HepG2 (cell line): Measurements from ENCODE around the gene ATP2B2. TPM values are rescaled to one million over a fixed set of nuclear protein-coding genes. Genes with fewer than 3 reads are reported as not detected.

Experiments
- ATAC-seq: fragments of 200-7000 bp; cut with Tn5 transposase; 3 replicates; pipeline ENCODE4 v1.9.1; 2020; ENCODE audit warnings: mild to moderate bottlenecking, moderate library complexity
- BruUV-seq: library from RNA; stranded (reverse); fragments of 400-500 nt; replicated peaks from 2 replicates; lab custom pipeline; 2021; lab: Mats Ljungman, UMichigan
- CTCF ChIA-PET: fragments of 300-600 bp; formaldehyde crosslinking; extraction: SDS; loops from one replicate; lab custom pipeline; 2021; ENCODE audit warnings: low total read pairs, inconsistent platforms, low intra/inter-chr PET ratio; lab: Yijun Ruan, JAX
- POLR2A ChIA-PET: fragments of 350-600 bp; sonication (Branson Sonifier 250); formaldehyde crosslinking; loops from one replicate; lab custom pipeline; 2020; ENCODE audit warnings: antibody characterized with exemption, inconsistent platforms; lab: Yijun Ruan, JAX
- DNase-seq: peaks from one replicate; pipeline ENCODE4 v3.0.0-alpha.2; 2015; ENCODE audit warnings: low spot score
- FAIRE-seq: peaks from 3 replicates; lab custom pipeline; 2011; peaks lifted over from hg19 to GRCh38; lab: Jason Lieb, UNC
- H2AFZ ChIP-seq: one replicate; pipeline ENCODE4 v1.6.1; 2011; ENCODE audit warnings: low read length, inconsistent platforms
- H3K27ac ChIP-seq: fragments of 300-600 bp; 3 replicates; pipeline ENCODE4 v1.8.0; 2011; ENCODE audit warnings: mixed run types, mild to moderate bottlenecking, mixed read lengths, low read length, inconsistent platforms; ENCODE audit not compliant: insufficient read depth; ENCODE audit errors: extremely low read length
- H3K27me3 ChIP-seq, 2 experiments: fragments of 200-600 bp in 1 of 2; 2 replicates in 1 of 2; 3 replicates in 1 of 2; pipeline versions ENCODE4 v1.6.0 to v1.8.0; 2011; ENCODE audit warnings: low read length in 2 of 2, mild to moderate bottlenecking in 2 of 2, moderate library complexity in 2 of 2, inconsistent platforms in 1 of 2; ENCODE audit not compliant: insufficient read depth in 2 of 2, control insufficient read depth in 1 of 2
- H3K36me3 ChIP-seq, 2 experiments: fragments of 200-600 bp in 1 of 2; replicated peaks in 1 of 2; 2 replicates in 1 of 2; 3 replicates in 1 of 2; pipeline versions ENCODE4 v1.5.1 to v1.8.0; 2011; ENCODE audit warnings: low read length in 2 of 2, inconsistent platforms in 1 of 2; ENCODE audit not compliant: insufficient read depth in 2 of 2, control insufficient read depth in 1 of 2
- H3K4me1 ChIP-seq: 2 replicates; pipeline ENCODE4 v1.5.1; 2012; ENCODE audit warnings: low read length, inconsistent platforms; ENCODE audit not compliant: insufficient read depth
- H3K4me2 ChIP-seq: 2 replicates; pipeline ENCODE4 v1.6.0; 2011; ENCODE audit warnings: low read depth, low read length, inconsistent platforms
- H3K4me3 ChIP-seq, 3 experiments: fragments of 200-600 bp in 1 of 3; sonication (generic), shearing (Covaris generic) in 1 of 3; replicated peaks in 1 of 3; 2 replicates each; pipeline ENCODE4 v1.5.1; 2011 to 2016; ENCODE audit warnings: low read length in 3 of 3, inconsistent platforms in 2 of 3, low read depth in 2 of 3, mild to moderate bottlenecking in 2 of 3, control low read depth in 1 of 3, mixed read lengths in 1 of 3; ENCODE audit not compliant: insufficient read depth in 1 of 3
- H3K79me2 ChIP-seq: one replicate; pipeline ENCODE4 v1.6.1; 2011; ENCODE audit warnings: low read length, inconsistent platforms; ENCODE audit not compliant: insufficient read depth
- H3K9ac ChIP-seq: 2 replicates; pipeline ENCODE4 v1.6.0; 2011; ENCODE audit warnings: mild to moderate bottlenecking, low read depth, low read length, inconsistent platforms; ENCODE audit not compliant: insufficient read depth
- H3K9me3 ChIP-seq: 2 replicates; pipeline ENCODE4 v1.5.1; 2012; ENCODE audit warnings: mild to moderate bottlenecking, low read length
- H4K20me1 ChIP-seq: 2 replicates; pipeline ENCODE4 v1.6.0; 2011; ENCODE audit warnings: inconsistent platforms, mild to moderate bottlenecking, low read length, moderate library complexity; ENCODE audit not compliant: insufficient read depth
- ATF7 ChIP-seq, 2 experiments: fragments of 450-650 bp in 1 of 2; sonication (generic) in 1 of 2; formaldehyde crosslinking in 1 of 2; IDR thresholded peaks; 2 replicates each; pipeline versions ENCODE4 v1.4.0 to v1.6.1; 2016 to 2020; ENCODE audit warnings: antibody characterized with exemption in 1 of 2, mild to moderate bottlenecking in 1 of 2, missing genetic modification reagents in 1 of 2
- ATM ChIP-seq: fragments of 450-650 bp; IDR thresholded peaks from 2 replicates; pipeline ENCODE4 v1.7.1; 2017; ENCODE audit warnings: mild to moderate bottlenecking, borderline replicate concordance
- GRHL1 ChIP-seq: sonication (generic); formaldehyde crosslinking; conservative IDR thresholded peaks from 2 replicates; pipeline ENCODE4 v1.8.0; 2022; ENCODE audit warnings: missing genetic modification reagents
- LCORL ChIP-seq, 2 experiments: fragments of 450-650 bp in 1 of 2; sonication (generic) in 1 of 2; formaldehyde crosslinking in 1 of 2; IDR thresholded peaks; 2 replicates each; pipeline versions ENCODE4 v1.5.0 to v1.6.1; 2017 to 2020; ENCODE audit warnings: antibody characterized with exemption in 1 of 2, missing genetic modification reagents in 1 of 2
- MTA1 ChIP-seq: sonication (generic); formaldehyde crosslinking; IDR thresholded peaks from 2 replicates; pipeline ENCODE4 v1.4.0; 2020; ENCODE audit warnings: missing genetic modification reagents, mild to moderate bottlenecking, borderline replicate concordance
- PTBP1 ChIP-seq: fragments of 200-400 bp; formaldehyde crosslinking; IDR thresholded peaks from 2 replicates; pipeline ENCODE4 v1.6.1; 2018; ENCODE audit warnings: low read length, low read depth; ENCODE audit not compliant: poor library complexity, severe bottlenecking
- SIX1 ChIP-seq: sonication (generic); formaldehyde crosslinking; IDR thresholded peaks from 2 replicates; pipeline ENCODE4 v1.4.0; 2020; ENCODE audit warnings: missing genetic modification reagents, borderline replicate concordance
- SOX6 ChIP-seq, 2 experiments: fragments of 450-650 bp in 1 of 2; sonication (generic) in 1 of 2; formaldehyde crosslinking in 1 of 2; IDR thresholded peaks; 2 replicates each; pipeline versions ENCODE4 v1.4.0 to v1.6.1; 2017 to 2020; ENCODE audit warnings: antibody characterized with exemption in 1 of 2, mild to moderate bottlenecking in 1 of 2, missing genetic modification reagents in 1 of 2
- TERF1 ChIP-seq: sonication (generic); formaldehyde crosslinking; IDR thresholded peaks from 2 replicates; pipeline ENCODE4 v1.8.0; 2022; ENCODE audit warnings: mild to moderate bottlenecking, missing genetic modification reagents, moderate library complexity
- WGBS: methylation state at CpG from one replicate; pipeline ENCODE4 v1.1.6; 2017; ENCODE audit warnings: low lambda C conversion rate; 5-methylcytosine and 5-hydroxymethylcytosine counted together
- in situ Hi-C: cut with HindIII; loops from 2 replicates; pipeline ENCODE4 v1.10.0; 2017; ENCODE audit warnings: low pct_unique_long_range_greater_than_20kb; ENCODE audit not compliant: extremely low pct_ligation_motif_present
- intact Hi-C: fragments of 100-400 bp; cut with micrococcal nuclease; formaldehyde crosslinking; loops from one replicate; pipeline ENCODE4 v1.10.0; 2022; ENCODE audit not compliant: unreplicated experiment
- polyA plus RNA-seq, 8 experiments: library from polyadenylated mRNA; depleted of rRNA in 3 of 8; stranded (reverse) in 7 of 8; unstranded in 1 of 8; fragments of >200 nt; fragmentation: Illumina TruSeq in 4 of 8; extraction: Trizol in 4 of 8; gene quantifications; 2 replicates each; pipeline versions ENCODE4 v1.2.1 to v1.2.3, GENCODE V29; 2011 to 2016; ENCODE audit warnings: low read depth in 4 of 8, missing spikeins in 1 of 8, mixed read lengths in 1 of 8; ENCODE audit not compliant: insufficient read depth in 1 of 8
- total RNA-seq, 5 experiments: library from RNA; depleted of rRNA; stranded (reverse); fragments of >200 nt; fragmentation: Illumina TruSeq; extraction: Trizol; gene quantifications; 2 replicates each; pipeline ENCODE4 v1.2.3, GENCODE V29; 2016; ENCODE audit warnings: low read depth in 1 of 5
- TF ChIP-seq, protein P1 (sequence below): sonication (generic); formaldehyde crosslinking; IDR thresholded peaks from 2 replicates; pipeline ENCODE4 v1.4.0; 2020; ENCODE audit warnings: low read depth, missing genetic modification reagents

Gene ATP2B2
- total and polyA plus RNA-seq, 2 of the 13 experiments (the other 11 are each of a cell fraction or from before 2014, with no cell fraction given): 1.5 to 2.3 TPM

DNA sequence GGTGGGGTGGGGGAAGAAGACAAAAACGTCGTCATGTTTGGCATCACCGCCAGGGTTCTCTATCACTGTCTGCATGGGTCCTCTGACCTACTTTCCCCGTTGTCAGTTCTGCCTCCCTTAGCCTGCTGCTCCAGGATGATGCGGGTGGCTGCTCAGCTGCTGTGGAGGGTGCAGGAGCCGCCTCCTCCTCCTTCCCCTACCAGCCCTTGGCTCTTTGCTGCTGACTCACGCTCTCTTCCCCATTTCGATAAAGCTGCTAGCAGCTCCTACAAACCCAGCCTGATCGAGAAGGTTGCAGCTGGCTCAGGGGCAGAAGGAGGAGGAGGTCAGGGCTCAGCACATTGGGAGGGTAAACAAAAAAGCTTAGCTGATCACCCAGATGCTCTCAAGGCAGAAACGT, 135.0 kb downstream of the ATP2B2 start:
- Histone ChIP-seq H3K4me2 (no peak overlapping the region), H3K4me3 (no peak overlapping the region), H3K9ac (no peak overlapping the region), H3K27ac (no peak overlapping the region), H3K9me3 (no peaks in the 10 kb centered on the region), H2AFZ (no peak overlapping the region), H3K27me3 (no peaks in the 10 kb centered on the region; a peak in 1 of 5 replicates), H4K20me1 (no peaks in the 10 kb centered on the region), H3K79me2 (no peaks in the 10 kb centered on the region), H3K4me1 (no peaks in the 10 kb centered on the region), H3K36me3 (no peaks in the 10 kb centered on the region; a peak in 1 of 5 replicates)
- ATAC-seq: no peak
- POLR2A ChIA-PET: no interaction called here
- in situ Hi-C loops: no loop called here
- no peak for DNase-seq
- intact Hi-C loops: no loop called here
- no peak for FAIRE-seq
- CTCF ChIA-PET: no interaction called here
- no peak for TF ChIP-seq MTA1
- TF ChIP-seq, protein P1, sequence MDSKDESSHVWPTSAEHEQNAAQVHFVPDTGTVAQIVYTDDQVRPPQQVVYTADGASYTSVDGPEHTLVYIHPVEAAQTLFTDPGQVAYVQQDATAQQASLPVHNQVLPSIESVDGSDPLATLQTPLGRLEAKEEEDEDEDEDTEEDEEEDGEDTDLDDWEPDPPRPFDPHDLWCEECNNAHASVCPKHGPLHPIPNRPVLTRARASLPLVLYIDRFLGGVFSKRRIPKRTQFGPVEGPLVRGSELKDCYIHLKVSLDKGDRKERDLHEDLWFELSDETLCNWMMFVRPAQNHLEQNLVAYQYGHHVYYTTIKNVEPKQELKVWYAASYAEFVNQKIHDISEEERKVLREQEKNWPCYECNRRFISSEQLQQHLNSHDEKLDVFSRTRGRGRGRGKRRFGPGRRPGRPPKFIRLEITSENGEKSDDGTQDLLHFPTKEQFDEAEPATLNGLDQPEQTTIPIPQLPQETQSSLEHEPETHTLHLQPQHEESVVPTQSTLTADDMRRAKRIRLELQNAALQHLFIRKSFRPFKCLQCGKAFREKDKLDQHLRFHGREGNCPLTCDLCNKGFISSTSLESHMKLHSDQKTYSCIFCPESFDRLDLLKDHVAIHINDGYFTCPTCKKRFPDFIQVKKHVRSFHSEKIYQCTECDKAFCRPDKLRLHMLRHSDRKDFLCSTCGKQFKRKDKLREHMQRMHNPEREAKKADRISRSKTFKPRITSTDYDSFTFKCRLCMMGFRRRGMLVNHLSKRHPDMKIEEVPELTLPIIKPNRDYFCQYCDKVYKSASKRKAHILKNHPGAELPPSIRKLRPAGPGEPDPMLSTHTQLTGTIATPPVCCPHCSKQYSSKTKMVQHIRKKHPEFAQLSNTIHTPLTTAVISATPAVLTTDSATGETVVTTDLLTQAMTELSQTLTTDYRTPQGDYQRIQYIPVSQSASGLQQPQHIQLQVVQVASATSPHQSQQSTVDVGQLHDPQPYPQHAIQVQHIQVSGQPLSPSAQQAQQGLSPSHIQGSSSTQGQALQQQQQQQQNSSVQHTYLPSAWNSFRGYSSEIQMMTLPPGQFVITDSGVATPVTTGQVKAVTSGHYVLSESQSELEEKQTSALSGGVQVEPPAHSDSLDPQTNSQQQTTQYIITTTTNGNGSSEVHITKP (CRISPR knock-in tag): no peak
- 54% methylated on average over 10 of the region's 10 CpGs for WGBS
- BruUV-seq: no TSS peak

GRCh38 chr3:10368512-10368911, 136.9 kb downstream of the ATP2B2 start:
- no peak overlapping the region for H2AFZ ChIP-seq
- intact Hi-C loops (no loop called here), in situ Hi-C loops (no loop called here)
- no TSS peak for BruUV-seq
- no peak overlapping the region for H3K9ac ChIP-seq
- H3K4me1 ChIP-seq: no peaks in the 10 kb centered on the region
- 66% methylated on average over 2 of the region's 2 CpGs for WGBS
- POLR2A ChIA-PET: no interaction called here
- TF ChIP-seq TERF1 (CRISPR knock-in tag): no peak
- peak; percentile 17; the same call in 1 of the 2 replicates for TF ChIP-seq ATM
- TF ChIP-seq LCORL (IDR thresholded peaks at IDR 0.05): peak; percentile 28; the same call in 1 of the 2 replicates
- no peak for TF ChIP-seq LCORL (CRISPR knock-in tag; IDR thresholded peaks at IDR 0.05)
- 0 out of 2 replicates have a peak, but pooled peaks have one; percentile 11 for TF ChIP-seq ATF7 (IDR thresholded peaks at IDR 0.05)
- TF ChIP-seq ATF7 (CRISPR knock-in tag; IDR thresholded peaks at IDR 0.05): no peak
- TF ChIP-seq SOX6 (IDR thresholded peaks at IDR 0.05): 0 out of 2 replicates have a peak, but pooled peaks have one; percentile 45
- TF ChIP-seq SOX6 (CRISPR knock-in tag; IDR thresholded peaks at IDR 0.05): no peak
- no peak for TF ChIP-seq GRHL1 (CRISPR knock-in tag)
- TF ChIP-seq PTBP1: no peak
- TF ChIP-seq SIX1 (CRISPR knock-in tag): no peak
- DNase-seq (no peak), ATAC-seq (no peak), FAIRE-seq (no peak)
- no peak overlapping the region for H3K27ac ChIP-seq
- no peaks in the 10 kb centered on the region for H3K9me3 ChIP-seq
- no peak overlapping the region for H3K4me2 ChIP-seq
- CTCF ChIA-PET: no interaction called here
- H3K27me3 ChIP-seq: no peaks in the 10 kb centered on the region; a peak in 1 of 5 replicates
- no peaks in the 10 kb centered on the region; a peak in 1 of 5 replicates for H3K36me3 ChIP-seq
- no peaks in the 10 kb centered on the region for H3K79me2 ChIP-seq
- no peaks in the 10 kb centered on the region for H4K20me1 ChIP-seq
- no peak overlapping the region for H3K4me3 ChIP-seq
